ENCODE measurements around the gene CLTC. TPM values are rescaled to one million over a fixed set of nuclear protein-coding genes. Genes with fewer than 3 reads are reported as not detected.
"Not testable (repeated sequence)": the region's sequence is repeated elsewhere in the genome, so short reads cannot be mapped to it uniquely, and the experiment has no call there.

CLTC gene
- polyA plus RNA-seq (2013, experiment 1 of 2; ENCODE audit: insufficient read length) = 253 TPM
- 237 TPM for polyA plus RNA-seq (2013, experiment 2 of 2; ENCODE audit: insufficient read length)

GRCh38 chr17:59619298-59620063, at the start of gene CLTC:
TSS of gene CLTC (plus strand) at chr17:59619895. CDS start at chr17:59620132, 237 bp downstream.
- peak; percentile 97 for DNase-seq

- DNase-seq = no peak
Observed at GRCh38 chr17:59572301-59572924, 47.3 kb upstream of the CLTC start.

- DNase-seq = not testable (repeated sequence)
Observed at GRCh38 chr17:59584168-59584567, 35.5 kb upstream of the CLTC start.

- DNase-seq = no peak
Observed at GRCh38 chr17:59600169-59600568, 19.5 kb upstream of the CLTC start.

- no peak for DNase-seq
Observed at GRCh38 chr17:59601130-59601529, 18.6 kb upstream of the CLTC start.

- no peak for DNase-seq
Observed at GRCh38 chr17:59607061-59607460, 12.6 kb upstream of the CLTC start.

GRCh38 chr17:59607817-59608403, 11.8 kb upstream of the CLTC start:
- no peak for DNase-seq

- DNase-seq = no peak
Observed at GRCh38 chr17:59611503-59611902, 8.2 kb upstream of the CLTC start.

GRCh38 chr17:59616253-59616920, 3.3 kb upstream of the CLTC start:
- no peak for DNase-seq

GRCh38 chr17:59617156-59617732, 2.5 kb upstream of the CLTC start:
- DNase-seq = no peak

GRCh38 chr17:59619035-59619297, 729 bp upstream of the CLTC start:
- no peak for DNase-seq

- DNase-seq = no peak
Observed at GRCh38 chr17:59620064-59620359, 317 bp downstream of the CLTC start.

- peak; percentile 48 for DNase-seq
Observed at GRCh38 chr17:59620518-59621259, 994 bp downstream of the CLTC start.

GRCh38 chr17:59621771-59622170, 2.1 kb downstream of the CLTC start:
- no peak for DNase-seq

GRCh38 chr17:59623151-59623550, 3.5 kb downstream of the CLTC start:
- no peak for DNase-seq

GRCh38 chr17:59626756-59627155, 7.1 kb downstream of the CLTC start:
- no peak for DNase-seq

- DNase-seq = no peak
Observed at GRCh38 chr17:59627274-59627673, 7.6 kb downstream of the CLTC start.

- DNase-seq = no peak
Observed at GRCh38 chr17:59627770-59628171, 8.1 kb downstream of the CLTC start.

GRCh38 chr17:59629174-59629573, 9.5 kb downstream of the CLTC start:
- DNase-seq = no peak

- peak; percentile 41 for DNase-seq
Observed at GRCh38 chr17:59631276-59631675, 11.6 kb downstream of the CLTC start.

- DNase-seq = no peak
Observed at GRCh38 chr17:59632398-59632797, 12.7 kb downstream of the CLTC start.

- no peak for DNase-seq
Observed at GRCh38 chr17:59633658-59634359, 14.1 kb downstream of the CLTC start.
